Sigmoid colon (tissue), 7 donors: Measurements from ENCODE around the gene SLC17A1. TPM values are rescaled to one million over a fixed set of nuclear protein-coding genes. Genes with fewer than 3 reads are reported as not detected.

Experiments
- DNase-seq: peaks from one replicate; pipeline ENCODE4 v3.0.0-alpha.2; 2019
- H3K27ac ChIP-seq, 4 donors: fragments of 200-600 bp; sonication (generic); one replicate each; pipeline ENCODE4 v1.5.1; 2016 to 2019; ENCODE audit warnings: mild to moderate bottlenecking in 1 of 4
- H3K27me3 ChIP-seq, 3 donors: fragments of 200-600 bp; sonication (generic); one replicate each; pipeline ENCODE4 v1.5.1; 2019; ENCODE audit warnings: mild to moderate bottlenecking in 1 of 3
- H3K36me3 ChIP-seq, 4 donors: fragments of 200-600 bp; sonication (generic); one replicate each; pipeline ENCODE4 v1.5.1; 2016 to 2019
- H3K4me1 ChIP-seq, 4 donors: fragments of 200-600 bp; sonication (generic); one replicate each; pipeline ENCODE4 v1.5.1; 2017 to 2019
- H3K4me3 ChIP-seq, 4 donors: fragments of 200-600 bp; sonication (generic); one replicate each; pipeline ENCODE4 v1.5.1; 2017 to 2019; ENCODE audit warnings: mild to moderate bottlenecking in 2 of 4, moderate library complexity in 1 of 4
- H3K9me3 ChIP-seq, 4 donors: fragments of 200-600 bp in 3 of 4; sonication (generic) in 3 of 4; one replicate each; pipeline versions ENCODE4 v1.5.1 to v1.6.1; 2013 to 2019
- EP300 ChIP-seq, 4 donors: sonication (generic); formaldehyde crosslinking; IDR thresholded peaks; one replicate each; pipeline ENCODE4 v1.6.1; 2017; ENCODE audit warnings: antibody characterized with exemption in 4 of 4
- POLR2A ChIP-seq, 2 donors: fragments of 450-650 bp; IDR thresholded peaks; one replicate each; pipeline ENCODE4 v1.6.1; 2016; ENCODE audit warnings: antibody characterized with exemption in 2 of 2, mild to moderate bottlenecking in 2 of 2, moderate library complexity in 2 of 2
- POLR2AphosphoS5 ChIP-seq, 4 donors: sonication (generic); formaldehyde crosslinking; IDR thresholded peaks; one replicate each; pipeline ENCODE4 v1.6.1; 2017; ENCODE audit warnings: antibody characterized with exemption in 4 of 4
- WGBS, 2 donors: extraction: QIAGEN DNeasy Blood & Tissue Kit; methylation state at CpG; one replicate each; pipeline ENCODE4 v1.1.7; 2013; 5-methylcytosine and 5-hydroxymethylcytosine counted together
- intact Hi-C: fragments of 100-400 bp; cut with DNase I; formaldehyde crosslinking; loops from one replicate; pipeline ENCODE4 v1.15.1; 2023
- polyA plus RNA-seq, 3 donors: library from polyadenylated mRNA; stranded (reverse); fragments of 200-250 nt; gene quantifications; one replicate each; pipeline ENCODE4 v1.2.3, GENCODE V29; 2013
- total RNA-seq, 4 donors: library from RNA; depleted of rRNA; stranded (reverse); fragments of >200 nt; gene quantifications; one replicate each; pipeline ENCODE4 v1.1.0, GENCODE V29; 2016
- TF ChIP-seq, protein P1 (sequence below), 4 experiments: fragments of 450-650 bp in 3 of 4; fragments of 200-600 bp in 1 of 4; IDR thresholded peaks; one replicate each; pipeline ENCODE4 v1.5.1; 2016 to 2019; ENCODE audit warnings: antibody characterized with exemption in 4 of 4, mild to moderate bottlenecking in 3 of 4, moderate library complexity in 2 of 4
- donor health status: healthy with polysubstance abuse.
- donor health status: Bipolar disorder and iron deficiency.
- donor health status: healthy.

Gene SLC17A1
- total RNA-seq (not detected), polyA plus RNA-seq (under 1 TPM in 1 of 3 donors, not detected in 2; 0.04 TPM)

DNA sequence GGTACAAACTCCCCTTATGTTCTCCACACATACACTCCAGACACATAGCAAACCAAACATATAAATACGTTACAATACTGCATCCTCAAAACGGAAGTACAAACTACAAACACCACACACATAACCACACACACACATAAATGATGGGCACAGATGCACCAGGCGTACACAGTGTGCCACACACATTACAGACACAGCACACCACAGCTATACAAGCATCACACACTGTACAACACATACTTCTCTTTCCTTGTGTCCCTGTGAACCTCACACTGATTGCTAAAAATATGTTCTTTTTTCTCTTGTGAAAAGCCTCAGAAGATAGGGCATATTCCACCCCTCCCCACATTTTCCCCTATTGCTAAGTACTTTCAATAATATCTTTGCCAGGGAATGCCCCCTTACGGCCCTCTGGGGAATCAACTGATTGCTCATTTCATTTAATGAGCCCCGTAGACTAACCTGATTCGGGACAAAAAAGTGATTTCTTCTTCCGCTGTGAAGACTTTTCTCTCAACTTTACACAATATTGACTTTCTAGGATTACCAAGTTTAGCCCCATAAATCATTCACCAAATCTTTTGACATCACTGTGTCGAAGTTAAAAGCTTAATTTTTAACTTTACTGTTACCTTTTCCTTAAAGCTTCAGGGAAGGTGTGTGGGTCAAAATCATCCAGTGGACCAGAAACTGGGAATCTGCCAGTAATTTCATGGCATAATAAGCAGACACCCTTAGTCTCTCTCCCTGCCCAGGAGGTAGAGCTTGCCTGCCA lies at the start of gene SLC17A1:
Gene SLC17A1, minus strand, starts transcription at position 521 of the 775 bp plus-strand sequence. CDS start 1,495 bp downstream, outside the sequence.
- WGBS, 2 donors: 26 to 66% methylated on average over 8 of the region's 8 CpGs
- intact Hi-C loops: no loop called here
- Histone ChIP-seq H3K27ac (no peak within 1 kb of the TSS), H3K27me3 (peaks cover 0 to 8% (median 0%) of the 10 kb centered on the region in 3 donors), H3K4me3 (no peak within 1 kb of the TSS), H3K9me3 (no peaks in the 10 kb centered on the region), H3K36me3 (no peaks in the 10 kb centered on the region), H3K4me1 (no peaks in the 10 kb centered on the region)
- DNase-seq: no peak
- TF ChIP-seq POLR2AphosphoS5 (IDR thresholded peaks at IDR 0.05) (no peak), POLR2A (IDR thresholded peaks at IDR 0.05) (no peak), EP300 (IDR thresholded peaks at IDR 0.05) (no peak)
- TF ChIP-seq, protein P1, sequence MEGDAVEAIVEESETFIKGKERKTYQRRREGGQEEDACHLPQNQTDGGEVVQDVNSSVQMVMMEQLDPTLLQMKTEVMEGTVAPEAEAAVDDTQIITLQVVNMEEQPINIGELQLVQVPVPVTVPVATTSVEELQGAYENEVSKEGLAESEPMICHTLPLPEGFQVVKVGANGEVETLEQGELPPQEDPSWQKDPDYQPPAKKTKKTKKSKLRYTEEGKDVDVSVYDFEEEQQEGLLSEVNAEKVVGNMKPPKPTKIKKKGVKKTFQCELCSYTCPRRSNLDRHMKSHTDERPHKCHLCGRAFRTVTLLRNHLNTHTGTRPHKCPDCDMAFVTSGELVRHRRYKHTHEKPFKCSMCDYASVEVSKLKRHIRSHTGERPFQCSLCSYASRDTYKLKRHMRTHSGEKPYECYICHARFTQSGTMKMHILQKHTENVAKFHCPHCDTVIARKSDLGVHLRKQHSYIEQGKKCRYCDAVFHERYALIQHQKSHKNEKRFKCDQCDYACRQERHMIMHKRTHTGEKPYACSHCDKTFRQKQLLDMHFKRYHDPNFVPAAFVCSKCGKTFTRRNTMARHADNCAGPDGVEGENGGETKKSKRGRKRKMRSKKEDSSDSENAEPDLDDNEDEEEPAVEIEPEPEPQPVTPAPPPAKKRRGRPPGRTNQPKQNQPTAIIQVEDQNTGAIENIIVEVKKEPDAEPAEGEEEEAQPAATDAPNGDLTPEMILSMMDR (IDR thresholded peaks at IDR 0.05): no peak

DNA sequence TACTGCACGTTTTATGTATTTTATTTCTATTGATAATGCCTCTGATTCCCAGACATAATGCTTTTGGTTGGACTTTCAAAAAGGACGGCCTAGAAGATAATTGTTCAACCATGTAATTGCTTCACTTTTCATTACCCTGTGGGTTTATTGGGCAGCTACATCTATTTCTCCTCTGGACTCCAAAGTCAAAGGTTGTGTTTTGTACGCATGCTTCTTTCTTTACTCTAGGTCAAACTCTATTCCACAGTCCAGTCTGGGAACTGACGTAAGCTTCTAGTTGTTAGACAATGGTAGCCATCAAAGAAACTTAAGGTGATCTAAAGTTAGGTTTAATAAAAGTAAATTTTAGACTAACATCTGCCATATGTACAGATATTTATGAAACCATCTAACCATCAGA lies 48.7 kb upstream of the SLC17A1 start:
- no peak overlapping the region for H3K4me3 ChIP-seq
- intact Hi-C loops: no loop called here
- TF ChIP-seq EP300 (IDR thresholded peaks at IDR 0.05) (no peak), POLR2A (IDR thresholded peaks at IDR 0.05) (no peak), POLR2AphosphoS5 (IDR thresholded peaks at IDR 0.05) (no peak)
- TF ChIP-seq, protein P1 (IDR thresholded peaks at IDR 0.05): no peak
- DNase-seq: no peak
- H3K27me3 ChIP-seq: peaks cover 0 to 3% (median 0%) of the 10 kb centered on the region in 3 donors
- no peaks in the 10 kb centered on the region for H3K9me3 ChIP-seq
- peaks cover 0 to 5% (median 0%) of the 10 kb centered on the region in 4 donors for H3K4me1 ChIP-seq
- no peak overlapping the region for H3K27ac ChIP-seq
- H3K36me3 ChIP-seq: no peaks in the 10 kb centered on the region
- 90 to 92% methylated on average over 4 of the region's 4 CpGs for WGBS, 2 donors

GRCh38 chr6:25878721-25879322 lies 47.0 kb upstream of the SLC17A1 start:
- no peak overlapping the region for H3K27ac ChIP-seq
- H3K4me1 ChIP-seq: peaks cover 0 to 5% (median 0%) of the 10 kb centered on the region in 4 donors
- intact Hi-C loops: no loop called here
- no peak overlapping the region for H3K4me3 ChIP-seq
- 97% methylated on average over 2 of the region's 2 CpGs for WGBS, 2 donors
- no peaks in the 10 kb centered on the region for H3K9me3 ChIP-seq
- no peaks in the 10 kb centered on the region for H3K36me3 ChIP-seq
- no peak for DNase-seq
- TF ChIP-seq EP300 (IDR thresholded peaks at IDR 0.05) (no peak), POLR2AphosphoS5 (IDR thresholded peaks at IDR 0.05) (no peak), POLR2A (IDR thresholded peaks at IDR 0.05) (no peak)
- TF ChIP-seq, protein P1 (IDR thresholded peaks at IDR 0.05): no peak
- H3K27me3 ChIP-seq: peaks cover 0 to 3% (median 0%) of the 10 kb centered on the region in 3 donors

DNA sequence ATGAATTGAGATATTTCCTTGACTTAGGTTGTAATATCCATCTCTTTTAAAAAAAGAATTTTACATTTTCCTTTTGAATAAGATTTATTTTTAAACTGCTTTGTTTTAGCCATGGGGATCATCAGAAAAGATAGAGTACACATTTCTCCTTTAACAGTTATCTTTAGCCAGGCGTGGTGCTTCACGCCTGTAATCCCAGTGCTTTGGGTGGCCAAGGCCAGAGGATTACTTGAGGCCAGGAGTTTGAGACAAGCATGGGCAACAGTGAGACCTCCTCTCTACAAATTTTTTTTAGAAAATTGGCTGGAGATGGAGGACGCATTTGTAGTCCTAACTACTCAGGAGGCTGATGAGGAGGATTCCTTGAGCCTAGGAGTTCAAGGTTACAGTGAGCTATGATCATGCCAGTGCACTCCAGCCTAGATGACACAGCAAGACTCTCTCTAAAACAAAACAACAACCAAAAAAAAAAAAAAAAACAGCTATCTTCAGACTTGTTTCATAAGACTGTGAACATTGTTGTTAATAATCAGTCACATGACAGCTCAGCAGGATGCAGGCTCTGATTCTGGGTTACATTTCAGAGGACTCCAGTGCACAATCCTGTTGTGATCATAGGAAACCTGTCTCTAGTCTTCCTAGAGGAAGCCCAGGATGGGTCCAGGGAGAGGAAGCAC lies 44.2 kb upstream of the SLC17A1 start:
- WGBS, 2 donors: 90 to 92% methylated on average over 3 of the region's 3 CpGs
- Histone ChIP-seq H3K27me3 (no peaks in the 10 kb centered on the region), H3K4me1 (no peaks in the 10 kb centered on the region), H3K4me3 (no peak overlapping the region), H3K9me3 (no peaks in the 10 kb centered on the region), H3K36me3 (no peaks in the 10 kb centered on the region), H3K27ac (no peak overlapping the region)
- TF ChIP-seq POLR2A (IDR thresholded peaks at IDR 0.05): no peak
- no peak for DNase-seq
- intact Hi-C loops: no loop called here

DNA sequence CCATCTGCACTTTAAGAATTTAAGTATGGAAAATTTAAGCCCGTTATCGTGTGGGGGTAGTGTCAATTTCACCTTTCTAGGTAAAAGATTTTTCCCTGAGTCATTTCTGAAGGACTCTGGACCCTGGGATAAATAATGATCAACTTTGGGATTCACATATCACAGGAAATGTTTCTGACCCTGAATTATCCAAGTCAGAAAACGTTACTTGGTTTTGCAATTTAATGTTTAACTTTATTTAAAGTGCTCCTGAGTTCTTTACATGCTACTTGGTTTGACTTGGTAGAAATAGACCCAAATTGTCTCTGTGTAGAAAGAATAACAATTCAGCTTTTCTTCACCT lies 43.7 kb upstream of the SLC17A1 start:
- TF ChIP-seq, protein P1 (IDR thresholded peaks at IDR 0.05): no peak
- no peak for TF ChIP-seq POLR2AphosphoS5 (IDR thresholded peaks at IDR 0.05)
- no peak for TF ChIP-seq POLR2A (IDR thresholded peaks at IDR 0.05)
- no peak for TF ChIP-seq EP300 (IDR thresholded peaks at IDR 0.05)
- DNase-seq: no peak
- Histone ChIP-seq H3K4me3 (no peak overlapping the region), H3K9me3 (no peaks in the 10 kb centered on the region), H3K4me1 (no peaks in the 10 kb centered on the region), H3K27ac (no peak overlapping the region), H3K36me3 (no peaks in the 10 kb centered on the region), H3K27me3 (no peaks in the 10 kb centered on the region)
- intact Hi-C loops: no loop called here
- WGBS, 2 donors: 42 to 77% methylated on average over 3 of the region's 3 CpGs
